ENCODE measurements around the gene ZCCHC14.
A peak's percentile ranks its signal among the peaks of the same experiment; 100 is the strongest.
"Not testable (repeated sequence)": the region's sequence is repeated elsewhere in the genome, so short reads cannot be mapped to it uniquely, and the experiment has no call there.

ZCCHC14 gene

GRCh38 chr16:87388818-87389134, 104.0 kb downstream of the ZCCHC14 start:
- DNase-seq (ENCODE audit: low read depth in 2 of 3, low spot score in 2 of 3), result no peak

- DNase-seq (ENCODE audit: low read depth in 2 of 3, low spot score in 2 of 3), result peak; percentile 23 to 70 (median 62)
Measured at GRCh38 chr16:87387942-87388817, 104.6 kb downstream of the ZCCHC14 start.

GRCh38 chr16:87384875-87385167, 108.0 kb downstream of the ZCCHC14 start:
- not testable (repeated sequence) for DNase-seq (ENCODE audit: low read depth in 2 of 3, low spot score in 2 of 3)

DNA sequence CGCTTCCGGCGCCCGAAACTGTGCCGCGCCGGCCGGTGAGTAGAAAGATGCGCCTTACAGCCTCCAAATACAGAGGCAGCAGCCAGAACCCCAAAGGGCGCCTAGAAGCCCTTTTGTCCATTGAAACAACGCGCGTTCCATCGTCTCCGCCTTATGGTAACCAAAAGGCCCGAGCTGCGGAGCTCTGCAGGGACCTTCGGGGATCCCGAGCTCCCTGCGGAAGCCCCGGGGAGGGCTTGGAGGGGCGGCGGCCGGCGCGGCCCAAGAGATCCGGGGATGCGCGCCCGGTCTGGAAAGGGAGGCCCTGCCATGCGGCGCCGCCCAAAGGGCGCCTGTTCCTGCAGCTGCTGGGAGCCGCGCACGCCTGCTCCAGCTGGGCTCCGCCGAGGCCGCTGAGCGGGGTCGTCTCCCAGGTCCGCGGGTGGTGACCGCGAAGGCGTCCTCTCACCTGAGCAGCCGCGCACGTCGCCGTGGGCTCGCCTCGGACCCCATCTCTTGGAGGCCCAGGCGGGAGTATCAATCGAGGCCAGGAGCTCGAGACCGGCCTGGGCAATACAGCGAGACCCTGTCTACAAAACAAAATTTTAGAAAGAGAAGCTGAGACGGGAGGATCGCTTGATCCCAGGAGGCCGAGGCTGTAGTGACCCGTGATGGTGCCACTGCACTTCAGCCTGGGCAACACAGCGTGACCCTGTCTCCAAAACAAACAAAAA, 108.5 kb downstream of the ZCCHC14 start:
- DNase-seq (ENCODE audit: low read depth in 2 of 3, low spot score in 2 of 3), result no peak

DNA sequence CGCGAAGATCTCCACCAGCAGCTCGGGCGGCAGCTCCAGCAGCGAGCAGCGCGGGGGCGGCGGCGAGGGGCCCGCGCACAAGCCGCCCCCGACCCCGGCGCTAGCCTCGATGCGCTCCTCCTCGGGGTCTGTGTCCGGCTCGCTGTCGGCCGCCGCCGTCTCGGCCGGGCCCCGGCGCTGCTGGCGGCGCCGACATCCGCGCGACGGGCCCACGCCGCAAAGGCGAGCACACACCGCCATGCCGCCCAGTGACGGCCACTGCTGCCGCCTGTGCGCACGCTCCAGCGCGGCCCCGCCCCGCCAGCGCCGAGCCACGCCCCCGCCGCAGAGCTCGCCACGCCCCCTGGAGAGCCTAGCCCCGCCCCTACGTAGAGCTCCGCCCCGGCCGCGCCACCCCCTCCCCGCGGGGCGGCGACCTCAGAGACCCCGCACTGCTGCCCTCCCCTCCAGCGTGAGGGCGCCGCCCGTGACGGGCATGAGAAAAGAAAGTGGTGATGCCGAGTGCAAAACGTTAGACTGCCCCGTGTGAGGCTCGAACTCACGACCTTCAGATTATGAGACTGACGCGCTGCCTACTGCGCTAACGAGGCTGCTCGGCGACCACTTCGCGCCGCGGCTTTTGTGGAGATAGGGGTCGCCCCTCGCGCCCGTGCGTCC, 109.2 kb downstream of the ZCCHC14 start, which contains the start of gene FBXO31:
Gene FBXO31 (minus strand): TSS at position 272 of the 657 bp plus-strand sequence. CDS start 32 bp downstream, at position 240.
- DNase-seq (ENCODE audit: low read depth in 2 of 3, low spot score in 2 of 3), result peak; percentile 90 to 99 (median 98)

GRCh38 chr16:87382023-87382785, 110.6 kb downstream of the ZCCHC14 start:
- no peak for DNase-seq (ENCODE audit: low read depth in 2 of 3, low spot score in 2 of 3)

DNA sequence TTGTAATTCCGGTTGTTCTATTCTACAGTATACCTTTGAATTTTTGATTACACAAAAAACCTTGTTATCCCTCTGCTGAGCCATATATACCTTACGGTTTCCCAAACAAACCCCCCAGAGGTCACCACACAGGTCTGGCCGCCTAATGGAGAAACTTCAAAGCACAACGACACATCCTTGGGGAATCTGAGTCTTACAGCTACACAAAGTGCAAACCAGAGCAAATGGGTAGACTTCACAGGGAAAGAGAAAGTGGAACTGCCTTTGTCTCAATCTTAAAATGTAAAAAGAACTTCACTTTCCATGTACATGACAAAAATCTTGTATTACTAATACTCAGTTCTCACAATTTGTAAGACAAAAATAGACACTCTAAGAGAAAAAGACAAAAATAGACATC, 111.9 kb downstream of the ZCCHC14 start:
- no peak for DNase-seq (ENCODE audit: low read depth in 2 of 3, low spot score in 2 of 3)

DNA sequence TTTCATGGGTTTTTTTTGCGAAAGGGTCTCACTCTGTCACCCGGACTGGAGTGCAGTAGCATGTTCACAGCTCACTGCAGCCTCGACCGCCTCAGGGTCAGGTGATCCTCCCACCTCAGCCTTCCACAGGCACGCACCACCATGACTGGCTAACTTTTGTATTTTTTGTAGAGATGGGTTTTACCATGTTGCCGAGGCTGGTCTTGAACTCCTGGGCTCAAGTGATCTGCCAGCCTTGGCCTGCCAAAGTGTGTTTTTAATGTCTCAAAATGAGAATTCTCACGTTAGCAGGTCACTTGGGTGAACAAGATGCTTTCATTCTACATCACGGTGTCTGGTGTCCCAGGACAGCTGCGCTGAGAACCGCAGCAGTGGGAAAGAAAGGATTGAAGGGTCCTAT, 112.4 kb downstream of the ZCCHC14 start:
- DNase-seq (ENCODE audit: low read depth in 2 of 3, low spot score in 2 of 3), result no peak

DNA sequence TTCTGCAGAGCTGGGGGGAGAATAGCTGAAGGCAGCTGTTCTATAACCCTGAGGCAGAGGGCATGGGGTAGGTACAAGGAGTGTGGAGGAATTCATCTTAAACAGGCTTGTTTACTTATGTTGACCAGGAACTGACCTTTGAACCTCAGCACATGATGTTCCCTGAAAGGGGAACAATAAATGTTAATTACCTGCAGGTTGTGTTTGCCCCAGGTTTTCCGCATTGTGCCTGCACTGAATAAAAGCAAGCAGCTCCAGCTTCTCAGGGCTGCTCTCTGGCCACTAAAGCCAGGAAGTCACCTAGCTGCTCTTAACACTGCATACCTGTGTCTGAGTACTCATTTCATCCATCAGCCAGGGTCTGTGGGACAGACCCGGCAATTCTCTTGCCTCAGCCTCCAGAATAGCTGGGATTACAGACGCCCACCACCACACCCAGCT, 113.5 kb downstream of the ZCCHC14 start:
- DNase-seq (ENCODE audit: low read depth in 2 of 3, low spot score in 2 of 3), result not testable (repeated sequence)

DNA sequence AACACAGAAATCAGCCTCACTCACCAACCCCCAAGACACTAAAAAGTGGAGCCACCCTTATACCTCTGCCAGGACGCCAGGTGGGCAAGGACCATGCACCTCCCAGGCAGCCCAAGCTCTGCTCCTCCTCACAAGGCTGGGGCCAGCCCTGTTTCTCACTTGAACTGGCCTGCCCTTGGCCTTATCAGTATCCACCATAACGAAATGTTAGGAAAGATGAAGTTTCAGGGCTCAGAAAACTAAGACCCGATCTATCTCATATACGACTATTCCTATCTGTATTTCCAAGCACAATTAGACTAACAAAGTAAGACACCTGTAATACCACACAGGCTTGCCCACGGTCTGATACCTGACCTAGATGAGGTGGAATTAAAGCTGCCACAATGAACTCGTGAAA, 116.2 kb downstream of the ZCCHC14 start:
- DNase-seq (ENCODE audit: low read depth in 2 of 3, low spot score in 2 of 3), result no peak

- DNase-seq (ENCODE audit: low read depth in 2 of 3, low spot score in 2 of 3), result no peak
Measured at GRCh38 chr16:87375426-87376135, 117.2 kb downstream of the ZCCHC14 start.

- no peak for DNase-seq (ENCODE audit: low read depth in 2 of 3, low spot score in 2 of 3)
Measured at GRCh38 chr16:87374313-87374712, 118.5 kb downstream of the ZCCHC14 start.

DNA sequence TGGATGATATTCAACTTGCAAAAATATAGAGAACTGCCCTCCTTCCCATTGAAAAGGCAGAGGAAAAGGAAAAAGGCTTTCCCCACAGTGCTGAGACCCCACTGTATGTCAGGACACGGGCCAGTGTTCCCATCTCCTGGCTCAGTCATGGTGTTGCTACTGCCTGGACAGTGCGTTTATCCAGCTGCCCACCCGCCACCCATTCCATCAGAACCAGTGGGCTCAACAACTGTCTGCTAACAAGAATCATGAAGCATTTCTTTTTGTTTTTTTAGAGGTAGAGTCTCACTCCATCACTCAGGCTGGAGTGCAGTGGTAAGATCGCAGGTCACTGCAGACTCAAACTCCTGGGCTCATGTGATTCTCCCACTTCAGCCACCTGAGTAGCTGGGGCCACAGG, 120.5 kb downstream of the ZCCHC14 start:
- no peak for DNase-seq (ENCODE audit: low read depth in 2 of 3, low spot score in 2 of 3)

GRCh38 chr16:87371261-87371866, 121.5 kb downstream of the ZCCHC14 start:
- DNase-seq (ENCODE audit: low read depth in 2 of 3, low spot score in 2 of 3), result no peak

- DNase-seq (ENCODE audit: low read depth in 2 of 3, low spot score in 2 of 3), result no peak
Measured at GRCh38 chr16:87369796-87370719, 122.8 kb downstream of the ZCCHC14 start.

DNA sequence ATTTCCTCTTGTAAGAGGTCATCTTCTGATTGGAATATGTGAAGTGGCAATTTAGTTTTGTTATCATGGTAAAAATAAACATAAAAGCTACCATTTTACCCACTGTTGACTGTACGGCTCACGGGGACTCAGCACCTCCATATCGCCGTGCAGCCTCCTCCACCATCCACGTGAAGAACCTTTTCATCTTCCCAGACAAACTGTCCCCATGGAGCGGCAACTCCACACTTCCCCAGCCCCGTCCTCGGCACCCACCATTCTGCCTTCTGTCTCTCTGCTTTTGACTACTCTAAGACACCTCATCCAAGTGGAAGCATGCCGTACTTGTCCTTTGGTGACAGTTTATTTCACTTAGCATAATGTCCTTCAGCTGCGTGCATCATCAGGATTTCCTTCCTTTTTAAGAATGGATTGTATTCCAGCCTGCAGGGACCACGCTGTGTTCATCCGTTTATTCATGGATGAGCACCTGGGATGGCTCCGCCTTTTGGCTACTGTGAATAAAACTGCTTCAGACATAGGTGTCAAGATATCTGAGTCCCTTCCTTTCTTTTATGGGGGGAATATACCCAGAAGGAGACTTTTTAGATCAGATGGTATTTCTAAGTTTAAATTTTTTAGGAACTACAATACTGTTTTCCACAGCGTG, 123.6 kb downstream of the ZCCHC14 start:
- no peak for DNase-seq (ENCODE audit: low read depth in 2 of 3, low spot score in 2 of 3)

GRCh38 chr16:87368029-87368770, 124.6 kb downstream of the ZCCHC14 start:
- no peak for DNase-seq (ENCODE audit: low read depth in 2 of 3, low spot score in 2 of 3)

DNA sequence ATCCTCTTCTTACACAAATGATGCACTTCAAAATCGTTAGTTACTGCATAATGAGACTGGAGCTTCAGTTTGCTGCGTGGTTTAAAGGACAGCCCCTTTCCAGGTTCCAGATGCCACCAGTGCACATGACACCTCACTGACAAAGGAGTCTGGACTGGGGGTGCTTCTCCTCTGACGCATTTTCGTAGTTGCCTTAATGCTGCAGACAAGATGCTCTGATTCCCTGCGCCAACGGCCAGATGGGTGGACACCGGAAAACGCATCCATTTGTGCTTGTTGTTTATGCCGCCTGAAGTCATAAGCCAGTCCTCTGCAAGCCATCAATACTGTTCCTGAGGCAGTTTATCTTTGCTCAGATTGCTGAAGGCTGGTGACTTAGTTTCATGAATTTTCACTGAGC, 125.3 kb downstream of the ZCCHC14 start:
- no peak for DNase-seq (ENCODE audit: low read depth in 2 of 3, low spot score in 2 of 3)
